GM18499 (cell line): ENCODE results near the gene DPP7.

Source experiments
- ATAC-seq: cut with Tn5 transposase; IDR thresholded peaks from one replicate; pipeline ENCODE4 v1.9.1; 2021; ENCODE audit warnings: moderate number of reproducible peaks; ENCODE audit not compliant: insufficient read depth, unreplicated experiment

DPP7 gene

GRCh38 chr9:137114613-137115393 lies at the start of gene DPP7:
TSS of gene DPP7 (minus strand) at chr9:137114733. CDS start at chr9:137114713, 20 bp downstream.
- ATAC-seq: no peak

GRCh38 chr9:137163805-137164204 lies 49.3 kb upstream of the DPP7 start:
- no peak for ATAC-seq

GRCh38 chr9:137163365-137163715 lies 48.8 kb upstream of the DPP7 start:
- ATAC-seq: no peak

GRCh38 chr9:137162505-137163364 lies 48.2 kb upstream of the DPP7 start:
- ATAC-seq: no peak

- ATAC-seq: no peak
Observed at GRCh38 chr9:137161558-137162486, 47.3 kb upstream of the DPP7 start.

- ATAC-seq: no peak
Observed at GRCh38 chr9:137160716-137161557, 46.4 kb upstream of the DPP7 start.

GRCh38 chr9:137160054-137160425 lies 45.5 kb upstream of the DPP7 start:
- no peak for ATAC-seq

GRCh38 chr9:137159105-137160053 lies 44.8 kb upstream of the DPP7 start:
- no peak for ATAC-seq

GRCh38 chr9:137158625-137159024 lies 44.1 kb upstream of the DPP7 start:
- ATAC-seq: no peak

- no peak for ATAC-seq
Observed at GRCh38 chr9:137157618-137158415, 43.3 kb upstream of the DPP7 start.

GRCh38 chr9:137156567-137157375 lies 42.2 kb upstream of the DPP7 start:
- ATAC-seq: no peak

- no peak for ATAC-seq
Observed at GRCh38 chr9:137152844-137153405, 38.4 kb upstream of the DPP7 start.

- no peak for ATAC-seq
Observed at GRCh38 chr9:137150617-137151457, 36.3 kb upstream of the DPP7 start.

GRCh38 chr9:137149942-137150616 lies 35.5 kb upstream of the DPP7 start:
- no peak for ATAC-seq

GRCh38 chr9:137149363-137149762 lies 34.8 kb upstream of the DPP7 start:
- ATAC-seq: no peak
